ENCODE data around the gene NR2E1. TPM values are rescaled to one million over a fixed set of nuclear protein-coding genes. Genes with fewer than 3 reads are reported as not detected.

NR2E1 gene
- polyA plus RNA-seq, 1 donor from 2014 or later, result not detected

Other genes with a start within 250 kb of the NR2E1 start
- 41.3 TPM for gene SEC63, start 207.8 kb upstream of the NR2E1 start, polyA plus RNA-seq
- gene OSTM1, start 91.3 kb upstream of the NR2E1 start, polyA plus RNA-seq, result 29.9 TPM
- 432 TPM for gene SNX3, start 95.0 kb downstream of the NR2E1 start, polyA plus RNA-seq
- 5.7 TPM for gene AFG1L, start 129.0 kb downstream of the NR2E1 start, polyA plus RNA-seq